Stimulated activated CD4-positive, alpha-beta T cell treated with anti-CD3 and anti-CD28 coated beads, Interleukin-1b, Interleukin-23, amount 100 ng/mL, for 24 hours (primary cell): Measurements from ENCODE around the gene ACOT12.

Experiments
- DNase-seq, 4 experiments: peaks; one replicate each; pipeline ENCODE4 v3.0.0-alpha.2; 2020; ENCODE audit warnings: low read depth in 4 of 4, low spot score in 1 of 4

The ACOT12 gene

DNA sequence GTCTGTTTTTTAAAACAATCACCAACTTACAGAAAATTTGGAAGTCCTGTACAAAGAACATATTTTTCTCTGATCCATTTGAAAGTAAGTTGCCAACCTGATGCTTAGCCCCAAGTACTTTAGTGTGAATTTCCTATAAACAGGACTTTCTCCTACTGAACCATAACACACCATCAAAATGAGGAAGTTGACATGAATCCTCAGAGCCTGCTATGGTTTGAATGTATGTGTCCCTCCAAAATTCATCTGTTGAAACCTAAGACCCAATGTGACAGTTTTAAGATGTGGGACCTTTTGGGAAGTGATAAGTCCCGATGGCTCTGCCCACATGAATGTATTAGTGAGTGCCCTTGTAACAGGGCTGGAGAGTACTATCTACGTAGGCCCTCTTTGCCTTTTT, 6.4 kb upstream of the ACOT12 start:
- DNase-seq, result no peak

DNA sequence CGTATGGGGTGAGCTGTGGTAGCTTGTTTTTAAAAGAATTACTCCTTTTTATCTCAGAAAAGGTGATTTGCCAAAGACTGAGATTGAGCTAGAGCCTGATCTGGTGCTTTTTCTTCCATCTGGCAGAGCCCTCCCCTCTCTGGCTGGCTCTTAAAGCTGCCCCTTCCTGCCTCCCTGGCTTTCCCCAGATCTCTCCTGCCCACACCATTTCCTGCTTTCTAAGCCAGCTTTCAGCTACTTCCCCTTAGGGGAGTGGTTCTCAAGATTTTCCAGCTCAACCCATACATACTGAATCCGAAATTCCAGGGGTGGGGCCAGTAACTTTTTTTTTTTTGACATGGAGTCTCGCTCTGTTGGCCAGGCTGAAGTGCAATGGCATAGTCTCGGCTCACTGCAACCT, 4.8 kb upstream of the ACOT12 start:
- DNase-seq, result no peak

GRCh38 chr5:81397176-81397575, 3.2 kb upstream of the ACOT12 start:
- DNase-seq, result no peak

DNA sequence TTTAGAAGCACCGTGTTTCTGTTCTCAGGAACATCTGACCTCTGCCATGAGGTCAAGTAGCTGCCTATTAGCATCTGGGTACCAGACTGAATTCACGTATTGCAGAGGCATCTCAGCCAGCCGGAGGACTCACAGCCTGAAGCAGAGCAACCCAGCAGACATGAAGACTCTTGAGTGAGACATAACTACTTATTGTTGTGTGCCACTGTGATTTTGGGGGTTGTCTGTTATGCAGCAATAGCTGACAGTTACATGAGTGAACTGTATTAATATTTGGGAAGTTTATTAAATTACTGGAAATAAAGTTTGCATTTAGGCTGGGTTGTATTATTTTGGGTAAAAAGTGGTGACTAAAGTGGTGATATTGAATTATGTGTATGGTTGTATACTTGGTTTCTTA, 1.3 kb upstream of the ACOT12 start:
- no peak for DNase-seq

DNA sequence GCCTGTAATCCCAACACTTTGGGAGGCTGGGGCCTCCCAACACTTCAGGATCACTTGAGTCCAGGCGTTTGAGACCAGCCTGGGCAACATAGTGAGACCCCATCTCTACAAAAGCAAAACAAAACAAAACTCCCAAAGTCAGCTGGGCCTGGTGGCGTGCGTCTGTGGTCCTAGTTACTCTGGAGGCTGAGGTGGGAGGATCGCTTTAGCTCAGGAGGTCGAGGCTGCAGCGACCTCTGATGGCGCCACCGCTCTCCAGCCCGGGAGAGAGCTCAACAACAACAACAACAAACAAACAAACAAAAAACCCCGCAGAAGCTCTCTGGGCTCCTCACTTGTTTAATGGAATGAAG, 528 bp downstream of the ACOT12 start:
- no peak for DNase-seq

DNA sequence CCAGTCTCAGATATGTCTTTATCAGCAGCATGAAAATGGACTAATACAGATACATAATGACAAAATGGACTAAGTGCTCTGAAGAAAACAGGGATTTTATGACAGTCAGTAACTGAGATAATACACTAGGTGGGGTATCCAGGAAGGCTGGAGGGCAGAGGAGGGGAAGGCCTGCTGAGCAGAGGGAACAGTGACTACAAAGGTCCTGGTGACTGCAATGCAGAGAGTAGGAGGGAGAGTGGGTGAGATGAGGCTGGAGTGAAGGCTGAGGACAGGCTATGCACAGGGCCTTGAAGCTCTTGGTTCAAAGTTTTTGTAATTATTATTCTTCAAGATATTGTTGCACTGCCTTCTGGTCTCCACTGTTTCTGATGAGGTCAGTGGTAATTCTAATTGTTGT, 4.9 kb downstream of the ACOT12 start:
- no peak for DNase-seq

DNA sequence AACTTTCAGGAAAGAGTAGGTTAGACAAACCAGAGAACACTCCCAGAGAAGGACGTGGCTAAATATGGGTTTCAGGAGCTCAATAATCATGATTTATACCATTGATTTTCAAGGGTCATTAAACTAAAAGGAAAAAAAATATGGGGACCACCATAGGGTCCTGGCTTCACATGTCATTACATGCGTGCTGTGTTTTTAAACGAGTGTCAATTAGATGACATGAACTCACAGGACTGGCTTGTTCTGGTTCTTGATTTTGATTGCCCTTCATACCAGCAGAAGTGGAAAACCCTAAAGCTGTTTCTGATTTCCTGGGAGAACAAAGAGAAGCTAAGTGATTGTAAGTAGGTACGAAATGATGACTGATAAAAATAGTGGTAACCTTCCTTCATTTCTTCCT, 5.8 kb downstream of the ACOT12 start:
- DNase-seq, result no peak

- DNase-seq, result no peak
These were observed 10.1 kb downstream of the ACOT12 start for GRCh38 chr5:81383867-81384266.

DNA sequence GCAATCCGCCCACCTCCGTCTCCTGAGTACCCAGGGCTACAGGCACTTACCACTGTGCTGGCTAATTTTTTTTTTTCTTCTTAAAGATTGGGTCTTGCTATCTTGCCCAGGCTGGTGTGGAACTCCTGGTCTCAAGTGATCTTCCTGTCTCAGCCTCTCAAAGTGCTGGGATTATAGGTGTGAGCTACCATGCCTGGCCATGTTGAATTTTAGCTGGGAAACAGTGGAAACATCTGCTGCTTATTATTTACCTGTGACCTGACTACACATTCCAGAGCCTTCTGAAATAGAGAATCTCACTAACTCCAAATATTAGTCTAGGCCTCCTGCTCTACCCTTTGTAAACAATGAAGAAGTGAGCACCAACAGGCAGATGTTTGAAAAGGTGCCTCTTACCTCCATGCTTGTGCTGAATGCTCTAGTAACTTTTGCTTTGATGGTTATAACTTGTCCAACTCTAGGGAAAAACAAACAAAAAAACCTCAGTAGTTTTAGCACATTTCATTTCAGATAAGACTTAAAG, 22.5 kb downstream of the ACOT12 start:
- no peak for DNase-seq

DNA sequence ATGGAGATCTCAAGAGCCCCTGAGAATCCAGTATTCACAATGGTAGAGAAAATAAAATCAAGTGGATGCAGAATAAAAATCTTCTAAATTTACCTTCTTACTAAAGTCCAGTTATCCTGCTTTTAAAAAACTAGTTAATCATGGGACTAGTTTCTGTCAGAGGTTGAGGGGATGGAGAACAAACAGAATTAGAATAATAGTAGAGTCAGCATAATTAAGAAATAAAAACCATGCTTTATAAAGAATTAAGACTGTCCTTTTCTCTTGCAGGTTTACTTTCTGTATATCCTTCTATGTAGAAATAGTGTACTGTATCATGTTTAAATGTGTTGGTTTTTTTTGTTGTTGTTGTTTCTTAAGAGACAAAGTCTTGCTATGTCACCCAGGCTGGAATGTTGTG, 23.0 kb downstream of the ACOT12 start:
- DNase-seq, result no peak

- DNase-seq, result no peak
These were observed 28.4 kb downstream of the ACOT12 start for GRCh38 chr5:81365541-81365940.

DNA sequence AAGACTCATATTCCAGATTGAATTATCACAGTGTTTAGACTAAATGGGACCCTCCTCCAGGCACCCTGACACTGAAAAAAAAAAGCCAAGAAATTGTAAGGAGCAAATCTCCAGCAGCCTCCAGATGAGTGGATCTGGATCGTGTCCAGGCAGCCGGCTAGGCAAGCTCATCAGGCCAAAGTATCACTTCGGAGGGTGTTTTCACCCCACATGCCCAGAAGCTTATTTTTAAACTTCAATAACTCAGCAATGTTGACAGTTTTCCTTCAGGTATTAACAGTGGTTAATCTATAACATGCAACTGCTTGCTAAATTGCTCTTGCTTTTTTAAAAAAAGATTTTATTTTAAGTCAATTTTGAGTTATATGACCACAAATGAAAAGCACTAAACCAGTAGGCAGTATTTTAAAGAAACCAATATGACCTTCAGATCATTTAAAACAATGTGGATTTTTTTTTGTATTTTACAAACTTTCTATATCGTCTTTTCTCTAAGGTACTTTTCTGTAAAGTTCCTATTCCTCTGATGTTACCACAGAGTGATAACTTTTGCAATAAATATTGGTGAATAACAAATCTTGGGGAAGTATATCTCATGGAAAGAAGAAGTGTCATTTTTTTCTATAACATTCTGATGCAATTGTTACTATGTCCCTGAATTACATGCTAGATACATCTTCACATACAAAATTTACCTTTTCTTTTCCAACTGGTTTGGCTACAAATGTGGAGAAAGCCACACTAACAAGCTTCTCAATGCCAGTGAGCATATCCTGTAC, 30.7 kb downstream of the ACOT12 start:
- no peak for DNase-seq

GRCh38 chr5:81361600-81361999, 32.3 kb downstream of the ACOT12 start:
- DNase-seq, result no peak

GRCh38 chr5:81360640-81361039, 33.3 kb downstream of the ACOT12 start:
- no peak for DNase-seq

DNA sequence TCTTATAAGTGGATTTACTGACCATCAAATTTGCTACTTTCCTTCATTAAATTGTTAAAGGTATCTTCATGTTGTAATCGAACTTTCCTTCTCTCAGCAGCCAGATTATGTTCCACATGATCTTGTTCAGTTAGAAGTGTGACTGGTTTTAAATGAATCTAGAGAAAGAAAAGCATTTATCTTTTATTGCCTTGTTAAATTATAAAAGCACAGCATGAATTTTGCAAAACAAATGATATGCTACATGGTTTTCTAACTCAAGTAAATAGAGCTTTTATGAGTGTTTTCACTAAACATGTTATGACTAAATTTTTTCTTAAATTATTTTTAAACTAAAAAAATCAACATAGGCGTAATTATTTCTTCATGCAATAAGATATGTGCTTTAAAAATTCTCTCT, 34.1 kb downstream of the ACOT12 start:
- DNase-seq, result no peak

- DNase-seq, result no peak
These were observed 34.8 kb downstream of the ACOT12 start for GRCh38 chr5:81359108-81359507.

GRCh38 chr5:81355291-81356251, 38.4 kb downstream of the ACOT12 start:
- no peak for DNase-seq

GRCh38 chr5:81354093-81354492, 39.8 kb downstream of the ACOT12 start:
- DNase-seq, result no peak

GRCh38 chr5:81353189-81353588, 40.7 kb downstream of the ACOT12 start:
- DNase-seq, result no peak

- no peak for DNase-seq
These were observed 43.4 kb downstream of the ACOT12 start for GRCh38 chr5:81350507-81350906.

DNA sequence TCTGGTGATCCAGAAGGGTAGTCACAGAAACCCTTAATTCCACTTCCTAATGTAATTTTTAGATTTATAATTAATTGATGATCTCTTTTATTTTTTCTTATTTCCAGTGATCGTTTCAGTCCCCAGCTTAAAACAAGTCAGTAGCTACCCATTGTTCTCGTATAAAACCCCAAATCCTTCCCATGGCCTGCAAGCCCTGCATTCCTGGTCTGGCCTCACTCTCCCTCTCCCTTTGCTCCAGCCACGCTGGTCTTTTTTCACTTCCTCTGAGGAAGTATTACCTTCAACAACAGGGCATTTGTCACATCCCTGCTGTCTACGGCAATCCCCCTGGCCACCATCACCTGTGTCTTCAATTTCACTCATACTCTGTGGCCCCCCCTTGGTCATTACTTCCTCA, 44.8 kb downstream of the ACOT12 start:
- DNase-seq, result no peak

- DNase-seq, result no peak
These were observed 48.4 kb downstream of the ACOT12 start for GRCh38 chr5:81345411-81346003.
